Erythroblast (primary cell): Measurements from ENCODE around the gene PPP1R15B.

Source experiments
- GATA1 ChIP-seq: IDR thresholded peaks from 2 replicates; pipeline ENCODE4 v1.6.1; 2011; ENCODE audit warnings: low read depth, mild to moderate bottlenecking, control low read depth, low read length, moderate library complexity
- POLR2A ChIP-seq: IDR thresholded peaks from 2 replicates; pipeline ENCODE4 v1.6.1; 2011; ENCODE audit warnings: mild to moderate bottlenecking, low read length

- TF ChIP-seq POLR2A (no peak), GATA1 (no peak)
Measured at GRCh38 chr1:204409836-204410687, 1.6 kb downstream of the PPP1R15B start.
